Stimulated activated naive B cell treated with anti-CD40 and anti-IgM and Interleukin-4, amounts not matched to agents 10 μg/mL and 1 μg/mL and 100 μg/mL, for 72 hours (primary cell): Measurements from ENCODE around the gene GABRG3.
"Not testable (repeated sequence)": the region's sequence is repeated elsewhere in the genome, so short reads cannot be mapped to it uniquely, and the experiment has no call there.

Experiments
- ATAC-seq, 2 donors: fragments of 150-1000 bp; cut with Tn5 transposase; replicated peaks; 2 replicates each; pipeline ENCODE4 v1.10.0; 2021; ENCODE audit warnings: moderate library complexity in 1 of 2
- DNase-seq: peaks from one replicate; pipeline ENCODE4 v3.0.0; 2021
- H3K27ac Mint-ChIP-seq: one replicate; pipeline ENCODE4 v1.8.0; 2022; ENCODE audit warnings: mild to moderate bottlenecking, mixed read lengths
- H3K27me3 Mint-ChIP-seq, 2 donors: one replicate each; pipeline ENCODE4 v1.8.0; 2022; ENCODE audit warnings: mixed read lengths in 2 of 2
- H3K36me3 Mint-ChIP-seq, 2 donors: one replicate each; pipeline ENCODE4 v1.8.0; 2022; ENCODE audit warnings: mixed read lengths in 2 of 2, mild to moderate bottlenecking in 1 of 2
- H3K4me1 Mint-ChIP-seq, 2 donors: one replicate each; pipeline ENCODE4 v1.8.0; 2022; ENCODE audit warnings: mixed read lengths in 2 of 2, mild to moderate bottlenecking in 1 of 2
- H3K4me3 Mint-ChIP-seq, 2 donors: one replicate each; pipeline ENCODE4 v1.8.0; 2022; ENCODE audit warnings: mild to moderate bottlenecking in 2 of 2, mixed read lengths in 2 of 2, moderate library complexity in 1 of 2
- H3K9me3 Mint-ChIP-seq, 2 donors: one replicate each; pipeline ENCODE4 v1.8.0; 2022; ENCODE audit warnings: mixed read lengths in 2 of 2, mild to moderate bottlenecking in 1 of 2

The GABRG3 gene

DNA sequence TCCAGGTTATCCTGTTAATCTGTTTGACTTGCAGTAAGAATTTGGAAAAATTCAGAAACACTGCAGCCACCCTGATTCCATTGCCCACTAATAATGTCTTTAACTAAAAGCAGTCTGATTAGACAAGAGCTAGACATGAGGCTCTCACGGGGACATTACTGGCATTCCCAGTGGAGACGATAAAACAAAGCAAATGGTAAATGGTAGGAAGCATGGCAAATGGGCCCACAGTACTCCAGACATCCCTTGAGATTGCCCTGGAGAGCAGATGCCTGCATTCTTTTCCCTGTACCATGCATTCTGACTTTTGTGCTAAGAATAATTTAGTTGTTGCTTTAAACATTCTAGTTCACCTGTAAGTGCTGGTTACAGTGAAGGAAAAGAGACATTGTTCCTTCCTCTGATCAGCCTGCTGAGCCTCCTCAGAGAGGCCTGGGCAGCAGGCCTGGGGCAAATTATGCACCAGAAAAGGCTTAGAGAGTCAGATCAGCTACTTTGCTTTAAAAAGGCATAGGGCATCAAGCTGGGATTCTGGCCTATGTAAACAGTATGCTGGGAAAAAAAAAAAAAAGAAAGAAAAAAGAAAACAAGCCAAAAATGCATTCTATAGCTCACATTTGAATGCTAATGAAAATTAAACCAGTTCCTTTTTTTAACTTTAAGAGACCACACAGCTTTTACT lies 204.6 kb downstream of the GABRG3 start:
- Mint-ChIP-seq H3K36me3 (peaks cover 0 to 1% of the 10 kb centered on the region in 2 donors), H3K27ac (no peak overlapping the region), H3K4me1 (no peaks in the 10 kb centered on the region), H3K9me3 (peaks cover 12 to 25% of the 10 kb centered on the region in 2 donors), H3K27me3 (no peaks in the 10 kb centered on the region), H3K4me3 (no peak overlapping the region)
- DNase-seq: no peak
- no peak for ATAC-seq

DNA sequence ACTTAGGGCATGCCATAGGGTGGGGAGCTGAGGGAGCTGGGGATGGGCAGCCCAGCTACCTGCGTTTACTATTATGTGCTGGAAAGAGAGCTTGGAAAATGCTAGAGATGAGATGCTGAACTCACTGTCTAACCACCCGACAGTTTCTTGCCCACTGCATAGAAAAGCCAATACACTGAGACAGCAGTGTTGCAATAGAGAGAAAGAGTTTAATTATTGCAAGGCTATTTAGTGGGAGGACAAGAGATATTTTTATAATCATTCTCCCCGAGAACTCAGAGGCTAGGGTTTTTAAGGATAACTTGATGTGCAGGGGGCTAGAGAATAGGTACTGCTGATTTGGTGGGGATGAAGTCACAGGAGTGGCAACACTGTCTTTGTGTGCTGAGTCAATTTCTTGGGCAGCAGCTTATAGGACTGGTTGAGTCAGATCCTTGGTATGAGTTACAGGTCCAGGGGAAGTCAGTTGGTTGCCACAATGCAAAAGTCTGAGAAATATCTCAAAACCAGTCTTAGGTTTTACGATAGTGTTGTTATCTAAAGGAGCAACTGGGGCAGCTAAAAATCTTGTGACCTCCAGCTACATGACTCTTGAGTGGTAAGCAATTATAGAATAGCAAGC lies 205.9 kb downstream of the GABRG3 start:
- no peak overlapping the region for H3K4me3 Mint-ChIP-seq
- no peaks in the 10 kb centered on the region for H3K27me3 Mint-ChIP-seq
- DNase-seq (no peak), ATAC-seq (no peak)
- H3K27ac Mint-ChIP-seq: no peak overlapping the region
- no peaks in the 10 kb centered on the region for H3K4me1 Mint-ChIP-seq
- peaks cover 12 to 28% of the 10 kb centered on the region in 2 donors for H3K9me3 Mint-ChIP-seq
- peaks cover 0 to 1% of the 10 kb centered on the region in 2 donors for H3K36me3 Mint-ChIP-seq

DNA sequence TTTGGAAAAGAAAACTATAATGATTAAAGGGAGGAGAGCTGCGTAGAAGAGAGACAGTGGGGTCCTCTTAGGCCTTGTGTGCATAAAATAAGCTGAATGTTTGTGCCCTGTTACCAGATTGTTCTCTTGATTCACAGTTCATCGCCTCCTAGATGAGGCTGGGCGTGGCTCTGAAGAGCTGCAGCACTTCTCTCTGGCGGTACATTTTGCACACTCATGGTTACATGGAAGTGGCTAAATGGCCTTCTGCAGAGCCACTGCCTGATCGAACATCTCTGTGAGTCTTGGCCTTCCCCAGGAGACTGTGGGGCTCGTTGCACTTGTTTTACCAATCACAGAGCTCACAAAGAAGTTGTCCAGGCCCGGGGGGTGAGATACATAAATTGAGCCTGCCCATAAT lies 208.8 kb downstream of the GABRG3 start:
- H3K27me3 Mint-ChIP-seq: no peaks in the 10 kb centered on the region
- no peaks in the 10 kb centered on the region for H3K36me3 Mint-ChIP-seq
- no peak for DNase-seq
- no peaks in the 10 kb centered on the region for H3K4me1 Mint-ChIP-seq
- ATAC-seq: no peak
- H3K9me3 Mint-ChIP-seq: peaks cover 11 to 24% of the 10 kb centered on the region in 2 donors
- H3K27ac Mint-ChIP-seq: no peak overlapping the region
- no peak overlapping the region for H3K4me3 Mint-ChIP-seq

DNA sequence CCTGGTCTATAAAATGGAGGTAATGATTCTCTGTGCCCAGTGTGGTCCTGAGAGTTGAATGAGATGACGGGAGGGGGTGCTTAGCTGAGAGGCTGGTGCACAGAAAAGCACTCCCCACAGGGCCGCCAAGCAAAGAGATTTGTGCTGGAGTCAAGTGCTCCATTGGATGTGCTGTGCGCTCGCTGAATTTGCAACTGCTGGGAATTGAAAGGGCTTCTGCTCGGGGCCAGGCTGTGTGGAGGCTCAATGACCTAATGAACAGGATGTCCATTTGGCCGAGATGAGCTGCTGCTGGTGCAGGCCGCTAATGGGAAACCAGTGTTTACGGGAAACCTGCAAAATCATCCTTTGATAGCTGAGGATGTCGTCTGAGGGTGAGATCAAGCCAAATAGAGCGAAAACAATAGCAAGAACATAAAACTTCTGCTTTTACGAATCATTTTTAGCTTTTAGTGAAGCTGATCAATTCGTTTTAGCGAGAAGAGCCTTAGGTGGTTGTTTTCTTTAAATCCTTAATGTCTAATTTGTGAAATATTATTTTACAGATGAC lies 211.7 kb downstream of the GABRG3 start:
- DNase-seq (no peak), ATAC-seq (no peak)
- peaks cover 16 to 23% of the 10 kb centered on the region in 2 donors for H3K9me3 Mint-ChIP-seq
- no peak overlapping the region for H3K27ac Mint-ChIP-seq
- no peaks in the 10 kb centered on the region for H3K36me3 Mint-ChIP-seq
- no peak overlapping the region for H3K4me3 Mint-ChIP-seq
- H3K4me1 Mint-ChIP-seq: no peaks in the 10 kb centered on the region
- no peaks in the 10 kb centered on the region for H3K27me3 Mint-ChIP-seq

DNA sequence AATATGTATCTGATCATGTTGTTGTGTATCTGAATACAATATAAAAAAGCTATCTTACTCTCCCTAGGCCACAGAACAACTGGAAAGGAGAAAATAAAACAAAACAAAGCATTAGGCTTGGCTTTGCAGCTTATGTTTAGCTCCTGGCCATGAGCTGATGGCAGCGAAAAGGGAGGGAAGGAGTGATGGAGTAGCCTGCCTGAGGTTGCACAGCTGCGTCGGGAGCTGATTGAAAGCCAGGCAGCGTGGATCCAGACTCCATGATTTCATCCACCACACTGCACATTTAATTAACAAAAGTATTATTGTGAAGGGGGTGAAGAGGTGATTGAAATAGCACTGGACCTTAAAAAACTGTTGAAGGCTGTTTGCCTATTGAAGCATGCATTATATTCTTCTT lies 212.2 kb downstream of the GABRG3 start:
- no peak for ATAC-seq
- DNase-seq: no peak

DNA sequence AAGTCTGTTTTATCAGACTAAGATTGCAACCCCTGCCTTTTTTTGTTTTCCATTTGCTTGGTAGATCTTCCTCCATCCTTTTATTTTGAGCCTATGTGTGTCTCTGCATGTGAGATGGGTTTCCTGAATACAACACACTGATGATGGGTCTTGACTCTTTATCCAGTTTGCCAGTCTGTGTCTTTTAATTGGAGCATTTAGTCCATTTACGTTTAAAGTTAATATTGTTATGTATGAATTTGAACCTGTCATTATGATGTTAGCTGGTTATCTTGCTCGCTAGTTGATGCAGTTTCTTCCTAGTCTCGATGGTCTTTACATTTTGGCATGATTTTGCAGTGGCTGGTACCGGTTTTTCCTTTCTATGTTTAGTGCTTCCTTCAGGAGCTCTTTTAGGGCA lies 220.5 kb downstream of the GABRG3 start:
- H3K27ac Mint-ChIP-seq, ATAC-seq: not testable (repeated sequence)

More for the DNA sequence above, 212.2 kb downstream of the GABRG3 start:
- H3K27me3 Mint-ChIP-seq: no peaks in the 10 kb centered on the region
- no peaks in the 10 kb centered on the region for H3K4me1 Mint-ChIP-seq
- no peak overlapping the region for H3K4me3 Mint-ChIP-seq
- H3K9me3 Mint-ChIP-seq: peaks cover 14 to 18% of the 10 kb centered on the region in 2 donors
- H3K27ac Mint-ChIP-seq: no peak overlapping the region
- no peaks in the 10 kb centered on the region for H3K36me3 Mint-ChIP-seq

DNA sequence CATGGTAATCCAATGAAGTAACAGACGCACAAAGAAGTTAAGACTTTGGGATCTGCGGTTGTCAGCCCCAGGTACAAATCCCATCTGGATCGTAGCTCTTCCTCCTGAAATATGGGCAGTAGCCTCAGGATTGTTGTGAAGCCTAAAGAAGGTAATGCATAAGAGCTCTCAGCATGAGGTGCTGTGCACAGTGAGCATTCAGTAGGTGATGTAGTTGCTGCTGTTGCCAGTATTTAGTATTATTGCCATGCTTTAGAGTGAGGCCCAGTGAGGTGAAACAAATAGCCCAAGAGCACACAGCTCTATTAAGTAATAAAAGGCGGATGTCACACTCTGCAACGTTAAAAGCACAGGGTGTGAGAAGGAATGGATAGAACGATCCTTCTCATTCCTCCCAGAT lies 225.7 kb downstream of the GABRG3 start:
- no peak for DNase-seq
- H3K9me3 Mint-ChIP-seq: peaks cover 9 to 10% of the 10 kb centered on the region in 2 donors
- no peak for ATAC-seq
- H3K4me3 Mint-ChIP-seq: no peak overlapping the region
- no peak overlapping the region for H3K27ac Mint-ChIP-seq
- no peaks in the 10 kb centered on the region for H3K4me1 Mint-ChIP-seq
- H3K36me3 Mint-ChIP-seq: no peaks in the 10 kb centered on the region
- H3K27me3 Mint-ChIP-seq: no peaks in the 10 kb centered on the region

More for the DNA sequence above, 220.5 kb downstream of the GABRG3 start:
- peaks cover 17 to 29% of the 10 kb centered on the region in 2 donors for H3K9me3 Mint-ChIP-seq
- not testable (repeated sequence) for H3K4me1 Mint-ChIP-seq, H3K4me3 Mint-ChIP-seq, H3K27me3 Mint-ChIP-seq, DNase-seq, H3K36me3 Mint-ChIP-seq

DNA sequence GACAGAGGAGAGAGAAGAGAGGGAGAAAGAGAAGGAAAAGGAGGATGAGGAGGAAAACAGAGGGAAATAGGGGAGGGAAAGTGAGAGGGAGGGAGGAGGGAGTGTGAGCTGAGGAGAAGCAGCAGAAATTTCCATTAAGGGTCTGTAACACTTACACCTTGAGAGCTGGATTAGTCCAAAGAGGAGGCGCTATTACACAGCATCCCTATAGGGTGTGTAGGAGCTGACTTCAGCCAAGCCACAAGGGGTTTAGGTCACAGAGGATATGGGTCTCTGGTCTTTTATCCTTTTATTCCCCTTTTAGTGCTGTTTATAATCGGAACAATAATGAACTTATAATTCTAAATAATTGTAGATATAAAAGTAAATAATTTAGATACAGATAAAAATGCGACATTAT lies 230.4 kb downstream of the GABRG3 start:
- peaks cover 4 to 5% of the 10 kb centered on the region in 2 donors for H3K9me3 Mint-ChIP-seq
- ATAC-seq: no peak
- DNase-seq: no peak
- H3K4me3 Mint-ChIP-seq: no peak overlapping the region
- no peak overlapping the region for H3K27ac Mint-ChIP-seq
- no peaks in the 10 kb centered on the region for H3K4me1 Mint-ChIP-seq
- H3K36me3 Mint-ChIP-seq: no peaks in the 10 kb centered on the region
- no peaks in the 10 kb centered on the region for H3K27me3 Mint-ChIP-seq

DNA sequence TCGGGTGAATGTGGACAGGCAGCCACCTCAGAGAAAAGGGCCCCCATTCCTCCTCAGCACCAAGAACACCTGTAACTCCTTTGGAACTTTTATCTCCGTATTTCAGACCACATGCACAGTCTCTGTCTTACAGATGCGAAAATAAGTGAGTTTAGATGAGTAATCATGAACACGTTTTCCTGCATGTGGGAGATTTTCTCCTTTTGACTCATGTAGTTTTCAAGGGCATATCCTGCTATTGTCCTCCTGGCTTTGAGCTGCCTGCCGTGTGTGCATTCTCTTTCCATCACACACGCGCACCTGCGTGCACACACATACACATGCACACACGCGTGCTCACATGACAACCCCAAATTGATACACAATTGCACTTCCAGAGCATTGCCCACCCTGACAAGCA lies 239.2 kb downstream of the GABRG3 start:
- Mint-ChIP-seq H3K36me3 (no peaks in the 10 kb centered on the region), H3K27me3 (no peaks in the 10 kb centered on the region), H3K4me3 (no peak overlapping the region), H3K27ac (no peak overlapping the region), H3K9me3 (peaks cover 11 to 22% of the 10 kb centered on the region in 2 donors), H3K4me1 (no peaks in the 10 kb centered on the region)
- ATAC-seq (no peak), DNase-seq (no peak)

DNA sequence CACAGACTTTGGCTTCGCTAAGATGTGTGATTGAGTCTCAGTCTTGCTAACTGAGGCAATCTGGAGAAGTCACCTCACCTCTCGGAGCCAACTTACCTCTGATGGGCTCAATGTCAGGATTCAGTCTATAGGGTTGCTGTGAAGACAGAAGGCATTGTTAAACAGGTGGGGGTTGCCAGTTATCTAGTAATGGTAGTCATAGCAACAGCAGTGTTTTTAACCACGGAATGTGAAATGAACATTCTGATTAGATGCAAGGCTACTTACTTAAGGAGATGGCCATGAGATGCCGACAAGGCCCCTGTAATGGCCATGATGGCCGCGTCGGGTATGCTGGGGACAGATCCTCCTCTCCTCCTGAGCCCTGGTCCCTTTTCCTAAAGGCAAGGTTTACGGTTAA lies 243.1 kb downstream of the GABRG3 start:
- Mint-ChIP-seq H3K27me3 (no peaks in the 10 kb centered on the region), H3K4me3 (no peak overlapping the region), H3K4me1 (no peaks in the 10 kb centered on the region), H3K9me3 (peaks cover 18 to 23% of the 10 kb centered on the region in 2 donors), H3K27ac (no peak overlapping the region), H3K36me3 (no peaks in the 10 kb centered on the region)
- DNase-seq (no peak), ATAC-seq (no peak)

DNA sequence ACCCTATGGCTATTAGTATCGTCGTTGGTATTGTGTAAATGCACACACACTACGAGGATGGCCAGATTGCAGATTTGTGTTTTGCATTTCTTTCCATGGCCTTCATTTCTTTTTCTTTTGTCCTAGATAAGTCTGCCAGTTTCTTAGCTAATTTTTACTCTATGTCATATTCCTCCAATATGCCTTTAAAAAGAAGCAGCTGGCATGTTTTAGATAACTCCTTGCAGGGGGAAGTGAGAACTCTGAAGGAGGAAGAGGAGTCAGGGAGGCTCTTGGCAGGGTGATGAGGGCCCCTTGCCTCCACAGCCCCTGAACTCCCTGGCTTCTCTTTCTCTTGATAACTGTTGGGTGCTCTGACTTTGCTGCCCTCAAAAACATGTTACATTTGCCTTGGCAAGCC lies 244.0 kb downstream of the GABRG3 start:
- DNase-seq (no peak), ATAC-seq (no peak)
- Mint-ChIP-seq H3K4me1 (no peaks in the 10 kb centered on the region), H3K36me3 (no peaks in the 10 kb centered on the region), H3K9me3 (peaks cover 14 to 19% of the 10 kb centered on the region in 2 donors), H3K27ac (no peak overlapping the region), H3K27me3 (no peaks in the 10 kb centered on the region), H3K4me3 (no peak overlapping the region)

DNA sequence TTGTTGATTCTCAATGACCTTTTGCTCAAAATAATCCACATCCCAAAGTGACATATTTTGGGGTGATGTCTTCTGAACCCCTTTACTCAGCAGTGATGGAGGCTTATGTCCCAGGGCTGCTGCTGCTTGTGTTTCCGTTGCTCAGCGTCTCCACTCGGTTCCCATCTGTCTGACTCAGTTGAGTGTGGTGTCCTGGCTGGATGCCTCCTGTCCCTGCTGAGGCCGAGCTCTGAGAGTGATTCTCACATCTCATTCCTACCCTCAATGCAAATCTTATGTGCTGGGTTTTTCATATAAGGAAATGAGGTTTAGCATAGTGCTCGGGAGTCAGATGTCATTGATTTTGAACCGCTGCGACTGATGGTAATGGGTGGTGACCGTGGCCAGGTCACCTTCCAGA lies 247.4 kb downstream of the GABRG3 start:
- Mint-ChIP-seq H3K4me1 (no peaks in the 10 kb centered on the region), H3K9me3 (peaks cover 5 to 7% of the 10 kb centered on the region in 2 donors), H3K27ac (no peak overlapping the region), H3K4me3 (no peak overlapping the region), H3K36me3 (no peaks in the 10 kb centered on the region), H3K27me3 (no peaks in the 10 kb centered on the region)
- DNase-seq (no peak), ATAC-seq (no peak)

DNA sequence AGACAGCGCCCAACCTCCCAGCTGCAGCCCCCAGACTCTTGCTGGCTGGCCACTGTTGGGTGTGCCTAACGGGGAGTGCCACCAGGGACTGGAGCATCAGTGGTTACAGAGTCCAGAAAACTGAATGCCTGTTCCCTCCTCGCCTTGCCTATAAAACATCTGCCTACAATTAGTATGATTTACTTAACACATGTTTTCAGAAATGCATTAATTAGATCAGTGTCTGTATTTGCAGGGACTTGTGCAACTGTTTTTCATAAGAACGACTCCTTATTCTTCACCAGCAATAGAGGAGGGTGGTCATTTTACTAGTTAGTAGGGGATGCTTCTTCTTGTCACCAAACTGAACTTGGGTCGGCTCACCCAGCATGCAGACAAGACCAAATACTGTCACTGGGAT lies 248.7 kb downstream of the GABRG3 start:
- Mint-ChIP-seq H3K4me3 (no peak overlapping the region), H3K9me3 (peaks cover 5 to 7% of the 10 kb centered on the region in 2 donors), H3K4me1 (no peaks in the 10 kb centered on the region), H3K27ac (no peak overlapping the region), H3K36me3 (no peaks in the 10 kb centered on the region), H3K27me3 (no peaks in the 10 kb centered on the region)
- ATAC-seq (no peak), DNase-seq (no peak)

DNA sequence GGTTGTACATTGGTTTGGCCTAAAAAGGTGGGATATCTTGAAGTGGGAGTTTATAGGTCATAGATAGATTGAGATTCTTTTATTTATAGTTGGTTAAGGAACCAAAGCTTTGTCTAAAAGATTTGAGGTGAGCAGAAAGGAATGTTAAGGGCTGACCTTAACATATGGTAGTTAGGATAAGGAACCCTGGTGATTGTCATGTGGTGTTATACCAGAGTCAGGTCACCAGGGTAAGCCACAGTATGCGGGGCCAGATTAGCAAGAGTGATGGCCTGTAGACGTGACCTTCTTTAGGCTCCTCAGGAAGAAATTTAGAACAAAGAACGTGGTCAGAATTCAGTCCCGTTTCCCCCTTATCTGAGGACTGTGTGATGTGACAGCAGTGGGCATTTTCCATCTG lies 249.2 kb downstream of the GABRG3 start:
- Mint-ChIP-seq H3K27ac (no peak overlapping the region), H3K9me3 (peaks cover 5 to 7% of the 10 kb centered on the region in 2 donors), H3K4me1 (no peaks in the 10 kb centered on the region), H3K36me3 (no peaks in the 10 kb centered on the region), H3K27me3 (no peaks in the 10 kb centered on the region), H3K4me3 (no peak overlapping the region)
- DNase-seq (no peak), ATAC-seq (no peak)

DNA sequence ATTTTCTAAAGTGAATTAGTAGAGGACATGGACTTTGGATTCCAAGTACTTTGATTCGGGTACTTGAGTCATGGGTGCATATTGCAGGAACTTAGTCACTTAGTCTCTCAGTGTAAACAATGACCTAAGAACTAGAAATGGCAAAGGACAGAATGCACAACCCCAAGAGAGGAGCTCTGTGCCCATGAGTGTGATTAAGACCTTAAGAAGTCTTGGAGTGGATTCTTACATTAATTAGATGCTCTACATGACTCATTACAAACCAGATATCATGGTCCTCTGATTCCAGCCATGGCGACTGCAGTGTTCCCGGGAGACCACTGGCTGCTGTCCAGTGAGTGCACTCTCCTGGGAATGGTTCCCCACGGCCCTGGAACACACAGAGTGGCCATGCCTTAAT lies 251.5 kb downstream of the GABRG3 start:
- H3K4me1 Mint-ChIP-seq: no peaks in the 10 kb centered on the region
- DNase-seq (no peak), ATAC-seq (no peak)
- no peaks in the 10 kb centered on the region for H3K36me3 Mint-ChIP-seq
- H3K9me3 Mint-ChIP-seq: peaks cover 2 to 3% of the 10 kb centered on the region in 2 donors
- H3K27ac Mint-ChIP-seq: no peak overlapping the region
- H3K4me3 Mint-ChIP-seq: no peak overlapping the region
- H3K27me3 Mint-ChIP-seq: no peaks in the 10 kb centered on the region
